Measurements from ENCODE around the gene GTF3C6.
"Not testable (repeated sequence)": the region's sequence is repeated elsewhere in the genome, so short reads cannot be mapped to it uniquely, and the experiment has no call there.

Gene GTF3C6

GRCh38 chr6:110980227-110980626, 21.7 kb downstream of the GTF3C6 start:
- no peak for FAIRE-seq

GRCh38 chr6:110980648-110981047, 22.1 kb downstream of the GTF3C6 start:
- FAIRE-seq = no peak

GRCh38 chr6:110981202-110981600, 22.7 kb downstream of the GTF3C6 start:
- no peak for FAIRE-seq

GRCh38 chr6:110990840-110991576, 32.5 kb downstream of the GTF3C6 start:
- FAIRE-seq = no peak

DNA sequence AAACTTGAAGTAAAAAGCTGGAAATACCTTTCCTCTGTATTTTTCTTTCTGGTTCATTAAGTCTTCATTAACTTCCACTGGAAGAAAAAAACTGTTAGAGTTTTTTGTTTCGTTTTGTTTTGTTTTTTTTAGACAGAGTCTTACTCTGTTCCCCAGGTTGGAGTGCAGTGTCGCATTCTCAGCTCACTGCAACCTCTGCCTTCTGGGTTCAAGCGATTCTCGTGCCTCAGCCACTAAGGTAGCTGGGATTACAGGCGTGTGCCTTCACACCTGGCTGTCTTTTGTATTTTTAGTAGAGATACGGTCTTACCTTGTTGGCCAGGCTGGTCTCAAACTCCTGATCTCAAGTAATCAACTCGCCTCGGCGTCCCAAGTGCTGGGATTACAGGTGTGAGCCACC, 38.2 kb downstream of the GTF3C6 start:
- FAIRE-seq = no peak

GRCh38 chr6:110999634-111000270, 41.2 kb downstream of the GTF3C6 start:
- FAIRE-seq = peak; percentile 92

- no peak for FAIRE-seq
Observed at GRCh38 chr6:111002350-111002749, 43.8 kb downstream of the GTF3C6 start.

GRCh38 chr6:111011360-111012142, 53.0 kb downstream of the GTF3C6 start:
- peak; percentile 76 for FAIRE-seq

DNA sequence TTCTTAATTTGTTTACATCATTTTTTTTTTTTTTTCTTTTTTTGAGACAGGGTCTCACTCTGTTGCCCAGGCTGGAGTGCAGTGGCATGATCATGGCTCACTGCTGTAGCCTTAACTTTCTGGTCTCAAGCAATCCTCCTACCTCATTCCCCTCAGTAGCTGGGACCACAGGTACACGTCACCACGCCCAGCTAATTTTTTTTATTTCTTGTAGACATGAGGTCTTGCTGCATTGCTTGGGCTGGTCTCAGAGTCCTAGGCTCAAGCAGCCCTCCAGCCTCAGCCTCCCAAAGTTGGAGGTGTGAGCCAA, 53.6 kb downstream of the GTF3C6 start:
- no peak for FAIRE-seq

DNA sequence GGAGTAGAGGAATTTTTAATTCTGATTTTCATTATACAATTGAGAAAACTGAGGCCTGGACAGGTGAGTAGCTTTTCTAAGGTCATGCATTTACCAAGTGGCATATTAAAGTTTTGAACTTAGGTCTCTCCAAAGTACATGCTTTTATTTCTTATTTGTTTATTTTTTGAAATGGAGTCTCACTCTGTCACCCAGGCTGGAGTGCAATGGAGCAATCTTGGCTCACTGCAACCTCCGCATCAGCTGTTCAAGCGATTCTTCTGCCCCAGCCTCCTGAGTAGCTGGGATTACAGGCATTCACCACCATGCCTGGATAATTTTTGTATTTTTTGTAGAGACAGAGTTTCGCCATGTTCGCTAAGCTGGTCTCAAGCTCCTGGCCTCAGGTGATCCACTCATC, 54.0 kb downstream of the GTF3C6 start:
- not testable (repeated sequence) for FAIRE-seq

DNA sequence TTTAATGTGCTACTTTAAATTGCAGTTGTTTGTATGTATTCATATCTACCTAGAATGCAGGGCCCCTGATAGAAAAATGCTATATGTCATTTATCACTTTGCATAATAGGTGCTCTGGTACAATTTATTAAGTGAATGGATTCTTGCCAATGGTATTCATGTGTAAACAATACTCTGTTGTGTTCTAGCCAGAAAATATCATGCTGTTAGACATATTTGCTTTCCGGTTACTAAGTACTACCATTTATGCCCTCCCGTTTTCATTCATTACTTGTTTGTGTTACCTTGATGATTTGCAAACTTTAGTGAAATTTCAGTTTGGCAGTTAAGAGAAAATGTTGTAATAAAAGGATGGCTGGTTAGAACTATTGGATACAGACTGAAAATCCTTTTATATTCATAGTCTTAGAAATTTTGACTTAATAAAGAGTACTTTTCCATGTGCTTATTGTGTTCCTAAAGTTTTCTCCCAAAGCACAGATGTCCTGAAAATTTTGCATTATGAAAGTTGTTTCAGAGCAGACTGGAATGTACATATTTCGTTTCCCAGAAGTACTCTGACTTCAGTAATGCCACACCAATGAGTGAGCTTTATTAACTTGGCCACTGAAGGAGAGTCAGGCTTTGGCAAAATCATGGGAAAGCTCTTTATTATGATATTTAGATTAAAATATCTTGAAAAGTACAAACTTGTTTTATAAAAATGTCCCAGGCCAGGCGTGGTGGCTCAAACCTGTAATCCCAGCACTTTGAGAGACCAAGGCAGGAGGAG, 54.8 kb downstream of the GTF3C6 start:
- FAIRE-seq = peak; percentile 85

DNA sequence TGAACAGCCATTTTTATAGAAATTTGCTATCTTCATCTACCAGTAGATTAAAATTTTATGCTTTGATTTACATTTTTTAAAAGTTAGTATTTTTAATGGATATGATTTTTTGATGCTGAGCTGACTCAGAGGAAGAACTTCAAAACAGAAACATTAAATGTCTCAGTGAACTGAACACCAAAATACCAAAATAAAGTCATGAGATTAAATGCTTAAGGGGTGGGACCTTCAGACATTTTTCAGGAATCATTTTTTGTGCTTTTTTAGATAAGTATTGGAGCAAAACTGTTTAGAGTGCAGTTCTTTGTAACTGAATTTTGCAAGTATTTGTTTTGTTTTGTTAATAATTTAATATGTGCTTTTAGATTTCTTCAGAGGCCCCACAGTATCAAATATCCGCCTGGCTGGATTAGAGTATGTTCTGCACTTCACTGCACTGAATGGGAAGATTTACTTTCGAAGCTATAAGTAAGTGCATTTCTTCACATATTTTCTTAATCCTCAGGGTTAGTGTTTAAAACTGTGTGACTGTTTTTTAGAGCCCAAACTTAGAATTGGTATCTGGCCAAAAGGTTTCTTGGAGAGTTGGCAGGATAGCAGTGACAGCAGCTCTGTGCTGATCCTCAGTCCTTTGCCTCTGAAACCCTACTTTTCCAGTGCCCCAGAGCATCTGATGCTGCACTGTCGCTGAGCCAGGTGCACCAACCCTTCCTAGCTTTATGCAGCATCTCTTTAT, 57.1 kb downstream of the GTF3C6 start:
- FAIRE-seq = peak; percentile 36

GRCh38 chr6:111017241-111017640, 58.7 kb downstream of the GTF3C6 start:
- not testable (repeated sequence) for FAIRE-seq

Data from islet of Langerhans (tissue), 1 donor.